GM23338 (cell line): Measurements from ENCODE around the gene KLHL12.

Source experiments
- CTCF ChIP-seq, 2 experiments: fragments of 200-600 bp in 1 of 2; sonication (generic) in 1 of 2; conservative IDR thresholded peaks; 2 replicates each; pipeline versions ENCODE4 v1.5.1 to v1.6.1; 2016 to 2017; ENCODE audit warnings: antibody characterized with exemption in 2 of 2, low read depth in 2 of 2, mild to moderate bottlenecking in 2 of 2, moderate library complexity in 1 of 2
- EZH2 ChIP-seq: fragments of 200-600 bp; sonication (generic); IDR thresholded peaks from one replicate; pipeline ENCODE4 v1.8.0; 2017; ENCODE audit warnings: antibody characterized with exemption, mild to moderate bottlenecking, low read depth; ENCODE audit not compliant: unreplicated experiment
- EZH2phosphoT487 ChIP-seq: fragments of 200-600 bp; sonication (generic); IDR thresholded peaks from one replicate; pipeline ENCODE4 v1.8.1; 2018; ENCODE audit warnings: antibody characterized with exemption; ENCODE audit not compliant: unreplicated experiment
- JUNB ChIP-seq: IDR thresholded peaks from one replicate; pipeline ENCODE4 v1.6.1; 2016; ENCODE audit warnings: antibody characterized with exemption; ENCODE audit not compliant: unreplicated experiment
- POLR2AphosphoS5 ChIP-seq: IDR thresholded peaks from 2 replicates; pipeline ENCODE4 v1.6.1; 2016; ENCODE audit warnings: antibody characterized with exemption, low read depth
- ZNF114 ChIP-seq: fragments of 250-450 bp; sonication (Bioruptor Pico); IDR thresholded peaks from 2 replicates; pipeline ENCODE4 v1.5.0; 2020; ENCODE audit warnings: mild to moderate bottlenecking, moderate library complexity
- TF ChIP-seq, protein P1 (sequence below): IDR thresholded peaks from one replicate; pipeline ENCODE4 v1.6.1; 2018; ENCODE audit warnings: antibody characterized with exemption; ENCODE audit not compliant: unreplicated experiment
- TF ChIP-seq, protein P2 (sequence below): IDR thresholded peaks from 2 replicates; pipeline ENCODE4 v1.6.1; 2016; ENCODE audit warnings: antibody characterized with exemption

GRCh38 chr1:202901555-202901954 is 25.5 kb downstream of the KLHL12 start:
- TF ChIP-seq, protein P1, sequence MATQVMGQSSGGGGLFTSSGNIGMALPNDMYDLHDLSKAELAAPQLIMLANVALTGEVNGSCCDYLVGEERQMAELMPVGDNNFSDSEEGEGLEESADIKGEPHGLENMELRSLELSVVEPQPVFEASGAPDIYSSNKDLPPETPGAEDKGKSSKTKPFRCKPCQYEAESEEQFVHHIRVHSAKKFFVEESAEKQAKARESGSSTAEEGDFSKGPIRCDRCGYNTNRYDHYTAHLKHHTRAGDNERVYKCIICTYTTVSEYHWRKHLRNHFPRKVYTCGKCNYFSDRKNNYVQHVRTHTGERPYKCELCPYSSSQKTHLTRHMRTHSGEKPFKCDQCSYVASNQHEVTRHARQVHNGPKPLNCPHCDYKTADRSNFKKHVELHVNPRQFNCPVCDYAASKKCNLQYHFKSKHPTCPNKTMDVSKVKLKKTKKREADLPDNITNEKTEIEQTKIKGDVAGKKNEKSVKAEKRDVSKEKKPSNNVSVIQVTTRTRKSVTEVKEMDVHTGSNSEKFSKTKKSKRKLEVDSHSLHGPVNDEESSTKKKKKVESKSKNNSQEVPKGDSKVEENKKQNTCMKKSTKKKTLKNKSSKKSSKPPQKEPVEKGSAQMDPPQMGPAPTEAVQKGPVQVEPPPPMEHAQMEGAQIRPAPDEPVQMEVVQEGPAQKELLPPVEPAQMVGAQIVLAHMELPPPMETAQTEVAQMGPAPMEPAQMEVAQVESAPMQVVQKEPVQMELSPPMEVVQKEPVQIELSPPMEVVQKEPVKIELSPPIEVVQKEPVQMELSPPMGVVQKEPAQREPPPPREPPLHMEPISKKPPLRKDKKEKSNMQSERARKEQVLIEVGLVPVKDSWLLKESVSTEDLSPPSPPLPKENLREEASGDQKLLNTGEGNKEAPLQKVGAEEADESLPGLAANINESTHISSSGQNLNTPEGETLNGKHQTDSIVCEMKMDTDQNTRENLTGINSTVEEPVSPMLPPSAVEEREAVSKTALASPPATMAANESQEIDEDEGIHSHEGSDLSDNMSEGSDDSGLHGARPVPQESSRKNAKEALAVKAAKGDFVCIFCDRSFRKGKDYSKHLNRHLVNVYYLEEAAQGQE: no peak
- TF ChIP-seq CTCF (conservative IDR thresholded peaks at IDR 0.05; ENCODE audit: low read depth in 2 of 2): no peak
- no peak for TF ChIP-seq POLR2AphosphoS5
- TF ChIP-seq EZH2: no peak
- TF ChIP-seq EZH2phosphoT487: no peak
- TF ChIP-seq ZNF114 (CRISPR knock-in tag): no peak
- TF ChIP-seq JUNB: no peak
- TF ChIP-seq, protein P2, sequence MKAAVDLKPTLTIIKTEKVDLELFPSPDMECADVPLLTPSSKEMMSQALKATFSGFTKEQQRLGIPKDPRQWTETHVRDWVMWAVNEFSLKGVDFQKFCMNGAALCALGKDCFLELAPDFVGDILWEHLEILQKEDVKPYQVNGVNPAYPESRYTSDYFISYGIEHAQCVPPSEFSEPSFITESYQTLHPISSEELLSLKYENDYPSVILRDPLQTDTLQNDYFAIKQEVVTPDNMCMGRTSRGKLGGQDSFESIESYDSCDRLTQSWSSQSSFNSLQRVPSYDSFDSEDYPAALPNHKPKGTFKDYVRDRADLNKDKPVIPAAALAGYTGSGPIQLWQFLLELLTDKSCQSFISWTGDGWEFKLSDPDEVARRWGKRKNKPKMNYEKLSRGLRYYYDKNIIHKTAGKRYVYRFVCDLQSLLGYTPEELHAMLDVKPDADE: no peak
